H1 (cell line): ENCODE measurements around the gene SNAP29. TPM values are rescaled to one million over a fixed set of nuclear protein-coding genes. Genes with fewer than 3 reads are reported as not detected.

ENCODE experiments used
- CTCF ChIA-PET: fragments of 300-600 bp; sonication (Branson Sonifier 250); formaldehyde crosslinking; loops from one replicate; lab custom pipeline; 2021; ENCODE audit not compliant: partially characterized antibody; lab: Charles Lee
- POLR2A ChIA-PET: fragments of 300-600 bp; sonication (Branson Sonifier 250); formaldehyde crosslinking; loops from one replicate; lab custom pipeline; 2021; ENCODE audit warnings: inconsistent platforms; ENCODE audit not compliant: partially characterized antibody; lab: Charles Lee
- DNase-seq, 2 experiments: peaks; one replicate each; pipeline versions ENCODE4 v3.0.0 to v3.0.0-alpha.2; 2010 to 2022; ENCODE audit warnings: low spot score in 2 of 2, low read depth in 1 of 2, mixed read lengths in 1 of 2
- FAIRE-seq: peaks from 2 replicates; lab custom pipeline; 2011; peaks lifted over from hg19 to GRCh38; lab: Jason Lieb, UNC
- H2AFZ ChIP-seq: 2 replicates; pipeline ENCODE4 v1.8.1; 2012; ENCODE audit warnings: low read length, inconsistent platforms
- H2AK5ac ChIP-seq: 2 replicates; pipeline ENCODE4 v1.6.1; 2013; ENCODE audit warnings: low read depth, low read length
- H2BK120ac ChIP-seq: replicated peaks from 2 replicates; pipeline ENCODE3; 2013; ENCODE audit warnings: low read depth, low read length, inconsistent platforms
- H2BK12ac ChIP-seq: 2 replicates; pipeline ENCODE4 v1.6.1; 2013; ENCODE audit warnings: low read depth, low read length
- H2BK15ac ChIP-seq: 2 replicates; pipeline ENCODE4 v1.6.1; 2013; ENCODE audit warnings: low read length
- H2BK20ac ChIP-seq: 2 replicates; pipeline ENCODE4 v1.6.1; 2013; ENCODE audit warnings: low read length
- H2BK5ac ChIP-seq: 2 replicates; pipeline ENCODE4 v1.6.1; 2013; ENCODE audit warnings: low read depth, low read length
- H3K14ac ChIP-seq: 2 replicates; pipeline ENCODE4 v1.6.1; 2013; ENCODE audit warnings: inconsistent platforms; ENCODE audit not compliant: insufficient read length
- H3K18ac ChIP-seq: 2 replicates; pipeline ENCODE4 v1.6.1; 2013; ENCODE audit warnings: low read length; ENCODE audit errors: extremely low read depth
- H3K23ac ChIP-seq: 2 replicates; pipeline ENCODE4 v1.6.1; 2013; ENCODE audit warnings: inconsistent platforms; ENCODE audit not compliant: insufficient read length
- H3K23me2 ChIP-seq: 2 replicates; pipeline ENCODE4 v1.6.1; 2013; ENCODE audit warnings: low read depth, low read length
- H3K27ac ChIP-seq: 2 replicates; pipeline ENCODE4 v1.6.1; 2011; ENCODE audit warnings: low read depth, low read length, inconsistent platforms
- H3K27me3 ChIP-seq, 4 experiments: replicated peaks in 1 of 4; 1 replicate in 1 of 4; 2 replicates in 3 of 4; pipeline versions ENCODE4 v1.6.1 to v1.8.1; 2011 to 2013; ENCODE audit warnings: low read length in 3 of 4, mild to moderate bottlenecking in 3 of 4, inconsistent platforms in 2 of 4, mixed read lengths in 2 of 4, moderate library complexity in 1 of 4; ENCODE audit not compliant: control insufficient read depth in 3 of 4, insufficient read depth in 3 of 4; ENCODE audit errors: extremely low read depth in 1 of 4
- H3K36me3 ChIP-seq, 4 experiments: 2 replicates each; pipeline versions ENCODE4 v1.6.1 to v1.8.1; 2011 to 2013; ENCODE audit warnings: mild to moderate bottlenecking in 4 of 4, low read length in 3 of 4, moderate library complexity in 2 of 4, control low read depth in 1 of 4, inconsistent platforms in 1 of 4; ENCODE audit not compliant: insufficient read depth in 4 of 4, control insufficient read depth in 2 of 4
- H3K4ac ChIP-seq: replicated peaks from 2 replicates; pipeline ENCODE3; 2013; ENCODE audit warnings: low read length, low read depth, mixed read lengths, inconsistent platforms; ENCODE audit not compliant: insufficient read length
- H3K4me1 ChIP-seq, 4 experiments: replicated peaks in 1 of 4; 1 replicate in 1 of 4; 2 replicates in 3 of 4; pipeline versions ENCODE4 v1.6.1 to v1.8.1; 2011 to 2013; ENCODE audit warnings: low read length in 3 of 4, inconsistent platforms in 2 of 4, mixed read lengths in 1 of 4; ENCODE audit not compliant: insufficient read depth in 4 of 4, control insufficient read depth in 3 of 4
- H3K4me2 ChIP-seq, 2 experiments: 2 replicates each; pipeline versions ENCODE4 v1.6.1 to v1.8.1; 2011 to 2013; ENCODE audit warnings: low read depth in 2 of 2, low read length in 2 of 2, control low read depth in 1 of 2, inconsistent platforms in 1 of 2, mild to moderate bottlenecking in 1 of 2; ENCODE audit not compliant: insufficient read depth in 1 of 2
- H3K4me3 ChIP-seq, 4 experiments: fragments of 200-600, 300-600 bp in 1 of 4; sonication (generic), shearing (Covaris generic), sonication (Bioruptor Twin) in 1 of 4; 2 replicates each; pipeline versions ENCODE4 v1.5.1 to v1.8.1; 2011 to 2016; ENCODE audit warnings: low read length in 4 of 4, low read depth in 3 of 4, control low read depth in 2 of 4, inconsistent platforms in 2 of 4, mild to moderate bottlenecking in 2 of 4, mixed read lengths in 1 of 4, moderate library complexity in 1 of 4; ENCODE audit not compliant: insufficient read depth in 2 of 4; ENCODE audit errors: extremely low read depth in 1 of 4
- H3K56ac ChIP-seq: replicated peaks from 2 replicates; pipeline ENCODE3; 2013; ENCODE audit warnings: low read depth, mild to moderate bottlenecking, mixed read lengths, low read length, inconsistent platforms; ENCODE audit not compliant: insufficient read length
- H3K79me1 ChIP-seq: 2 replicates; pipeline ENCODE4 v1.6.1; 2013; ENCODE audit warnings: low read depth, low read length, control low read depth
- H3K79me2 ChIP-seq, 2 experiments: 2 replicates each; pipeline versions ENCODE4 v1.6.1 to v1.8.1; 2012 to 2013; ENCODE audit warnings: low read length in 2 of 2, mild to moderate bottlenecking in 2 of 2, inconsistent platforms in 1 of 2; ENCODE audit not compliant: insufficient read depth in 2 of 2, control insufficient read depth in 1 of 2
- H3K9ac ChIP-seq, 4 experiments: replicated peaks in 1 of 4; 1 replicate in 1 of 4; 2 replicates in 3 of 4; pipeline versions ENCODE4 v1.6.1 to v1.8.1; 2011 to 2013; ENCODE audit warnings: low read depth in 3 of 4, low read length in 3 of 4, control low read depth in 2 of 4, mild to moderate bottlenecking in 2 of 4, moderate library complexity in 2 of 4, inconsistent platforms in 1 of 4; ENCODE audit errors: extremely low read depth in 1 of 4
- H3K9me3 ChIP-seq, 2 experiments: 2 replicates each; pipeline versions ENCODE4 v1.6.1 to v1.8.1; 2012 to 2013; ENCODE audit warnings: mild to moderate bottlenecking in 2 of 2, moderate library complexity in 2 of 2, control low read depth in 1 of 2, inconsistent platforms in 1 of 2, low read depth in 1 of 2, low read length in 1 of 2, mixed read lengths in 1 of 2; ENCODE audit not compliant: insufficient read depth in 2 of 2
- H4K20me1 ChIP-seq, 2 experiments: replicated peaks in 1 of 2; 2 replicates each; pipeline versions ENCODE3 to v1.8.1; 2011 to 2013; ENCODE audit warnings: inconsistent platforms in 2 of 2, low read length in 2 of 2, mild to moderate bottlenecking in 1 of 2; ENCODE audit not compliant: insufficient read depth in 2 of 2, control insufficient read depth in 1 of 2
- H4K5ac ChIP-seq: 2 replicates; pipeline ENCODE4 v1.6.1; 2013; ENCODE audit warnings: low read length, low read depth, mixed read lengths, inconsistent platforms; ENCODE audit not compliant: insufficient read length
- H4K8ac ChIP-seq: 2 replicates; pipeline ENCODE4 v1.8.0; 2013; ENCODE audit warnings: mild to moderate bottlenecking, moderate library complexity, low read length, inconsistent platforms; ENCODE audit not compliant: insufficient read depth; ENCODE audit errors: extremely low read depth
- H4K91ac ChIP-seq: replicated peaks from 2 replicates; pipeline ENCODE3; 2013; ENCODE audit warnings: low read length, mixed read lengths, inconsistent platforms; ENCODE audit not compliant: insufficient read length
- HDAC2 ChIP-seq, 2 experiments: fragments of 300-600 bp in 1 of 2; sonication (generic) in 1 of 2; IDR thresholded peaks; 2 replicates each; pipeline ENCODE4 v1.6.1; 2011 to 2012; ENCODE audit warnings: low read depth in 2 of 2, low read length in 2 of 2, mild to moderate bottlenecking in 2 of 2, moderate library complexity in 2 of 2, borderline replicate concordance in 1 of 2, inconsistent platforms in 1 of 2
- WGBS, 2 experiments: shearing (Covaris generic) in 1 of 2; methylation state at CpG; one replicate each; pipeline versions ENCODE4 v1.1.6 to v1.1.7; 2013 to 2015; ENCODE audit warnings: low lambda C conversion rate in 2 of 2, mixed read lengths in 2 of 2, inconsistent platforms in 1 of 2, low coverage in 1 of 2, missing lambda C conversion rate in 1 of 2; ENCODE audit not compliant: insufficient replicate concordance in 2 of 2, insufficient coverage in 1 of 2, insufficient read length in 1 of 2; ENCODE audit errors: extremely low coverage in 1 of 2, missing lambda C conversion rate in 1 of 2; 5-methylcytosine and 5-hydroxymethylcytosine counted together
- polyA plus RNA-seq, 7 experiments: library from polyadenylated mRNA; depleted of rRNA in 3 of 7; stranded (reverse) in 5 of 7; unstranded in 2 of 7; fragments of >200 nt in 5 of 7; fragments of 200-250 nt in 2 of 7; gene quantifications; 1 replicate in 5 of 7; 2 replicates in 1 of 7; 4 replicates in 1 of 7; pipeline versions ENCODE4 v1.2.1 to v1.2.3, GENCODE V29; 2011 to 2013; ENCODE audit warnings: missing spikeins in 2 of 7, mixed read lengths in 2 of 7
- total RNA-seq: library from RNA; stranded (reverse); fragmentation: NEBNext Ultra II Directional; extraction: Animal tissue kit (Norgen Biotek cat#: 25700); gene quantifications from 2 replicates; pipeline ENCODE4 v1.2.1, GENCODE V29; 2021

The SNAP29 gene
- total and polyA plus RNA-seq, 2 of the 8 experiments (the other 6 are each of a cell fraction or from before 2014, with no cell fraction given) = 11.8 to 15.0 TPM

GRCh38 chr22:20904008-20904979 lies 45.5 kb downstream of the SNAP29 start:
- no peak overlapping the region for H3K23ac ChIP-seq
- H3K4me1 ChIP-seq = no peaks in the 10 kb centered on the region
- 93% methylated on average over 7 of the region's 7 CpGs; no CpG with 5 or more reads in 1 of the 2 experiments for WGBS, 2 experiments
- FAIRE-seq (no peak), DNase-seq (no peak)
- H3K4ac ChIP-seq = no peak overlapping the region
- no peak overlapping the region for H3K9ac ChIP-seq
- H3K36me3 ChIP-seq = no peaks in the 10 kb centered on the region
- H3K9me3 ChIP-seq = no peaks in the 10 kb centered on the region
- H2BK20ac ChIP-seq = no peak overlapping the region
- H4K8ac ChIP-seq = no peak overlapping the region
- CTCF ChIA-PET = interaction anchor here (0.6 to 1.1 kb wide), 2 partner anchors 18 to 814 kb away, joined by 3 to 6 read pairs; no protein-coding TSS in a partner anchor
- no peaks in the 10 kb centered on the region; a peak in 1 of 7 replicates for H3K27me3 ChIP-seq
- POLR2A ChIA-PET = interaction anchor here (0.6 to 1.2 kb wide), 2 partner anchors 13 to 17 kb away, joined by 3 read pairs; partner anchors contain the start of gene CRKL
- no peak overlapping the region for H3K4me2 ChIP-seq
- H3K18ac ChIP-seq = no peak overlapping the region
- no peak overlapping the region for H3K56ac ChIP-seq
- no peak overlapping the region for H2BK120ac ChIP-seq
- no peak overlapping the region for H2AFZ ChIP-seq
- H3K79me2 ChIP-seq = no peaks in the 10 kb centered on the region
- no peak overlapping the region for H4K91ac ChIP-seq
- no peaks in the 10 kb centered on the region for H3K79me1 ChIP-seq
- H2BK15ac ChIP-seq = no peak overlapping the region
- H4K20me1 ChIP-seq = no peaks in the 10 kb centered on the region
- no peaks in the 10 kb centered on the region for H3K23me2 ChIP-seq
- H2BK12ac ChIP-seq = no peak overlapping the region
- no peak overlapping the region for H3K4me3 ChIP-seq
- H3K14ac ChIP-seq = no peak overlapping the region
- H2BK5ac ChIP-seq = no peak overlapping the region
- no peak overlapping the region for H2AK5ac ChIP-seq
- H3K27ac ChIP-seq = no peak overlapping the region
- H4K5ac ChIP-seq = no peak overlapping the region
- TF ChIP-seq HDAC2 (IDR thresholded peaks at IDR 0.05; ENCODE audit: borderline replicate concordance in 1 of 2, low read depth in 2 of 2, low read length in 2 of 2) = no peak
